Measurements from ENCODE around the gene THYN1.

THYN1 gene

GRCh38 chr11:134223121-134223520 lies 30.0 kb downstream of the THYN1 start:
- DNase-seq (ENCODE audit: low spot score): no peak

GRCh38 chr11:134216816-134217215 lies 36.3 kb downstream of the THYN1 start:
- DNase-seq (ENCODE audit: low spot score): no peak

DNA sequence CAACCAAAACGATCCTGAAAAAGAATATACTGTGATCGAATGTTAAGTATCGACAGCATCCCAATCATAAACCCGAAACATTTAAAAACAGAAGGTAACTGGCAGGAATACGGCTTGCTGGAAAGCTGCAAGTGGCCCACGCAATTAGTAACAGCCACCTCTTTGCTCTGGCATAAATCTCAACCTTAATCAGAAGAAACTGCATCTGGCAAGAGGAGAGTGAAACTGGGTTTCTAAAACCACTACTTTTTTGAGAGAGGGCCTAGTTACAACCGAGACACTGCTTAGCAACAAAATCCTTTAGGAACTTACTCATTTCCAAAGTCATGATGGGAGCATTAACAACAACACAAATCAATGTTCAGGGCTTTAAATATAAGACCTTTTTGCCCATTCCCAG lies 37.3 kb downstream of the THYN1 start:
- no peak for DNase-seq (ENCODE audit: low spot score)

DNA sequence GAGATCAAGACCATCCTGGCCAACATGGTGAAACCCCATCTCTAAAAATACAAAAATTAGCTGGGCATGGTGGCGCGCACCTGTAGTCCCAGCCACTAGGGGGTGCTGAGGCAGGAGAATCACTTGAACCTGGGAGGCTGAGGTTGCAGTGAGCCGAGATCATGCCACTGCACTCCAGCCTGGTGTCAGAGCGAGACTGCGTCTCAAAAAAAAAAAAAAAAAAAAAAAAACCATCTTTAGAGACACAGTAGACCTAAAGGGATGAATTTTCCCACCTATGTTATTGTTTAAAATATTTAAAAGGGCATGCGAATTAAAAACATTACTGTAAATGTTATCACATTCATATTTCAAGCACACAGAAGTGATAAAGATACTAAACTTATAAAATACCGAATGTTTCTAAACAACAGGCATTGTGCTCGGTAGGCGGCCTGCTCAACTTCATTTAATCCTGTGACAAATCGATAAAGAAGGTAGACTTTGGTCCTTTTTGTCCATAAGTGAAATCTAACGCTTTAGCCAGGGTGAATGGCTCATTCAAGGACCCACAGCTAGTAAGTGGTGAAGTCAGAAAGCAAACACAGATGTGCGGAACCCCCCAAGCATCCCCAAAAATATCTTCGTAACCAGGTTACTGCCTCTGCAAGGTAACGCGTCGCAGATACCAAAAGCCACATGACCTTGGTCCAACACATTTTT lies 45.5 kb downstream of the THYN1 start:
- DNase-seq (ENCODE audit: low spot score): no peak

DNA sequence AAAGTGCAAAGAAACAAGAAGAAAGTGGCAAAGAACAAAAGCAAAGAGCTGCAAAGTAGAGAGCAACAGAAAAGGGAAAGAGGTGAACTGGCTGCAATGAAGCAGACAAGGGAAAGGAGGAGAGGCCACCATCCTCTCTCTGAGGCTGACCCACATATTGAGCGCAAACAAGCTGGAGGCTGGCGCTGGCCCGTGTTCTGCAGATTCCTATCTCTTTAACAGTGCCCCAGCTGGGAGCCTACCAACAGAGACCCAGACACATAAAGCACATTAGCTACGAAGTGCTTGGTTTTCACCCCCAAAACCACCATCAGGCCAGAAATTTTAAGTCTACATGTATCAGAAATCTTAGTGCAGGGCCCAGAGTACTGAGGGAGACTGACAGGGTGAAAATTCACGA lies 47.0 kb downstream of the THYN1 start:
- DNase-seq (ENCODE audit: low spot score): no peak

- DNase-seq (ENCODE audit: low spot score): no peak
Measured at GRCh38 chr11:134205729-134206128, 47.4 kb downstream of the THYN1 start.

DNA sequence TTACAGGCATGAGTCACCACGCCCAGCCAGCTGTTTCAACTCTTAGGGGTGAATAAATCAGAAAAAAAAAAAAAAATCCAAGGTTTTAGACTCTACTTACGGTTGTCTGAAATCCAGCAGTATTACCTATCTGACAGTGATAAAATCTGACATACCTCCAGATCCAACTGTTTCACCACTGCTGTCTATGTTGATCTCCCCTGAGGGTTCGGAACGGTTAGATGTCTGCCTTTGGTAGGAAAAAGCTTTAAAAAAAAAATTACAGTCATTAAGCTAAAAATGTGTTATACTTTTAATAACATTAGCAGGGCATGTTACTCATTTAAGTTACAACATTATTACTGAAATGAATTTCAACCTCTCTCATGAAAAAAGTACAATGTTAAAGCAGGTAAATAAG lies 50.5 kb downstream of the THYN1 start:
- no peak for DNase-seq (ENCODE audit: low spot score)

DNA sequence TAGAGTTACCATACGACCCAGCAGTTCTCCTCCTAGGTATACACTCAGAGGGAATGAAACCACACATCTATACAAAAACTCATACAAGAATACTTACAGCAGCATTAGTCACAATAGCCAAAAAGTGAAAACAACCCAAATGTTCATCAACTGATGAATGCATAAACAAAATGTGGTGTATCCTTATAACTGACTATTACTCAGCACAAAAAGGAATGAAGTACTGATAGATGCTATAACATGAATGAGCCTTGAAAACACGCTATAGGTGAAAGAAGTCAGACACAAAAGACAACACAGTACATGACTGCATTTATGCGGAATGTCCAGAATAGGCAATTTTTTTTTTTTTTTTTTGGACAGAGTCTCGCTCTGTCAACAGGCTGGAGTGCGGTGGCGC lies 52.5 kb downstream of the THYN1 start:
- no peak for DNase-seq (ENCODE audit: low spot score)

DNA sequence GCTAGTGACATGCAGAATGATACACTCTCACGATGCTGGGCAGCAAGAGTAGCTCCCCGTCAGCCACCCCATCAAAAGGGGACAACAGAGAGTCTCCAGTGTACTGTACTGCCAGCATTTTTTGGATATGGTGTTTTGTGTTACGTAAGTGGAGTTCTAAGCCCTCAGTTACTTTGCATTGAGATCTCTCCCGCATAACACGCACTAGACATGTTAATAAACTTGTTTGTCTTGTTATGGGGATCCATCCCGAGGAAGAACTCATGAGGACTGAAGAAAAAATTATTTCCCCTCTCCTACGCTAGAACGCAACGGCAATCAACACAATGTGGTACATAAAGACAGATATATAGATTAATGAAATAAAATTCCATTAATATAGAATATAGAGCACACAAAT lies 53.6 kb downstream of the THYN1 start:
- DNase-seq (ENCODE audit: low spot score): no peak

Measured in kidney capillary endothelial cell (primary cell).